Measurements from ENCODE around the gene CDH11.

CDH11 gene

GRCh38 chr16:65038100-65038499 lies 83.8 kb downstream of the CDH11 start:
- no peak for TF ChIP-seq TCF12 (IDR thresholded peaks at IDR 0.05; ENCODE audit: low read depth)
- no peak for TF ChIP-seq NFIC (IDR thresholded peaks at IDR 0.05)
- TF ChIP-seq, protein P1, sequence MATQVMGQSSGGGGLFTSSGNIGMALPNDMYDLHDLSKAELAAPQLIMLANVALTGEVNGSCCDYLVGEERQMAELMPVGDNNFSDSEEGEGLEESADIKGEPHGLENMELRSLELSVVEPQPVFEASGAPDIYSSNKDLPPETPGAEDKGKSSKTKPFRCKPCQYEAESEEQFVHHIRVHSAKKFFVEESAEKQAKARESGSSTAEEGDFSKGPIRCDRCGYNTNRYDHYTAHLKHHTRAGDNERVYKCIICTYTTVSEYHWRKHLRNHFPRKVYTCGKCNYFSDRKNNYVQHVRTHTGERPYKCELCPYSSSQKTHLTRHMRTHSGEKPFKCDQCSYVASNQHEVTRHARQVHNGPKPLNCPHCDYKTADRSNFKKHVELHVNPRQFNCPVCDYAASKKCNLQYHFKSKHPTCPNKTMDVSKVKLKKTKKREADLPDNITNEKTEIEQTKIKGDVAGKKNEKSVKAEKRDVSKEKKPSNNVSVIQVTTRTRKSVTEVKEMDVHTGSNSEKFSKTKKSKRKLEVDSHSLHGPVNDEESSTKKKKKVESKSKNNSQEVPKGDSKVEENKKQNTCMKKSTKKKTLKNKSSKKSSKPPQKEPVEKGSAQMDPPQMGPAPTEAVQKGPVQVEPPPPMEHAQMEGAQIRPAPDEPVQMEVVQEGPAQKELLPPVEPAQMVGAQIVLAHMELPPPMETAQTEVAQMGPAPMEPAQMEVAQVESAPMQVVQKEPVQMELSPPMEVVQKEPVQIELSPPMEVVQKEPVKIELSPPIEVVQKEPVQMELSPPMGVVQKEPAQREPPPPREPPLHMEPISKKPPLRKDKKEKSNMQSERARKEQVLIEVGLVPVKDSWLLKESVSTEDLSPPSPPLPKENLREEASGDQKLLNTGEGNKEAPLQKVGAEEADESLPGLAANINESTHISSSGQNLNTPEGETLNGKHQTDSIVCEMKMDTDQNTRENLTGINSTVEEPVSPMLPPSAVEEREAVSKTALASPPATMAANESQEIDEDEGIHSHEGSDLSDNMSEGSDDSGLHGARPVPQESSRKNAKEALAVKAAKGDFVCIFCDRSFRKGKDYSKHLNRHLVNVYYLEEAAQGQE (IDR thresholded peaks at IDR 0.05; ENCODE audit: low read depth): no peak

DNA sequence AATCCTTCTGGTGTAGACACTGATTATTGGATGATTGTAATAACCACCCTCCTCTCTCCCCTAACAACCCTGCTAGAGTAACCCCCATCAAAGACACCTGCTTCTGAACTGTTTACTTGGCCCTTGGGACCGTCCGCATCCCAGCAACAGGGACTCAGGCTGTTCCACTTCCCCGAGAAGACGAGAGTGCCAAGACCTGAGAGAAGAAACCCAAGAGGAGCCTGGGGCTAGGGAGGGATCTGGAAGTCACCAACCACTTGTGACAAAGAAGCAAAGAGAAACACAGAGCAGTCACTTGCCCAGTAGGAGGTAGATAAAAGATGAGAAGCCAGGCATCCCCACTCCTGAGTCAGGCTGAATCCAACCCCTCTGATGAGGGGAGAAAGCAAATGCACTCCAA lies 84.3 kb downstream of the CDH11 start:
- TF ChIP-seq CREB1 (IDR thresholded peaks at IDR 0.05; ENCODE audit: low read depth): no peak
- no peak for TF ChIP-seq NFIC (IDR thresholded peaks at IDR 0.05)
- no peak for TF ChIP-seq TCF12 (IDR thresholded peaks at IDR 0.05; ENCODE audit: low read depth)
- no peak for TF ChIP-seq YY1 (IDR thresholded peaks at IDR 0.05; ENCODE audit: low read depth)
- no peak for TF ChIP-seq RAD21 (IDR thresholded peaks at IDR 0.05; ENCODE audit: low read depth)
- no peak for TF ChIP-seq FOXM1 (IDR thresholded peaks at IDR 0.05; ENCODE audit: borderline replicate concordance, low read depth)
- no peak for TF ChIP-seq MAX (IDR thresholded peaks at IDR 0.05)
- no peak for TF ChIP-seq EP300 (IDR thresholded peaks at IDR 0.05; ENCODE audit: borderline replicate concordance)

DNA sequence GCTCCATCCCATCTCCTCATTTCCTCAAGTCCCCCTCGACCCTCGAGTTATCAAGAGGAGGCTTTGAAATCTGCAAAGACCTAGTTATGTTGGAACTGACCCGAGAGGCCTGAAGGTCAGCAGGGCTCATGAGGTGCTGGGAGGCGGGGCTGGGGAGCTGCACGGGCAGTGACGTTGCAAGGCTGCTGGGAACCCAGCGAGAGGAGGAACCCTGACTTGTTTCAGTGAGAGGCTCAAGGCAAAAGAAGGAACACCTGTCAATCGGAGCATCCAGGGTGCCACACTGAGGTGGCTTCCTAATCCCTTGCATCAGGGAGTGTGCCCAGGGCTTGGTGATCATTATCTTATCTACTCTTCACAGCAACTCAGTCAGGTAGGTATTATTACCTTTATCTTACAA lies 86.9 kb downstream of the CDH11 start:
- TF ChIP-seq TCF12 (IDR thresholded peaks at IDR 0.05; ENCODE audit: low read depth) (no peak), TAF1 (IDR thresholded peaks at IDR 0.05; ENCODE audit: low read depth) (no peak), CREB1 (IDR thresholded peaks at IDR 0.05; ENCODE audit: low read depth) (no peak), NFIC (IDR thresholded peaks at IDR 0.05) (no peak), YY1 (IDR thresholded peaks at IDR 0.05; ENCODE audit: low read depth) (no peak)

GRCh38 chr16:65032387-65032786 lies 89.5 kb downstream of the CDH11 start:
- no peak for TF ChIP-seq FOXM1 (IDR thresholded peaks at IDR 0.05; ENCODE audit: borderline replicate concordance, low read depth)

GRCh38 chr16:65024767-65025178 lies 97.1 kb downstream of the CDH11 start:
- no peak for TF ChIP-seq TCF12 (IDR thresholded peaks at IDR 0.05; ENCODE audit: low read depth)
- no peak for TF ChIP-seq MAX (IDR thresholded peaks at IDR 0.05)
- TF ChIP-seq TAF1 (IDR thresholded peaks at IDR 0.05; ENCODE audit: low read depth): no peak
- TF ChIP-seq CREB1 (IDR thresholded peaks at IDR 0.05; ENCODE audit: low read depth): no peak
- TF ChIP-seq RAD21 (IDR thresholded peaks at IDR 0.05; ENCODE audit: low read depth): no peak
- TF ChIP-seq USF1 (IDR thresholded peaks at IDR 0.05): no peak
- no peak for TF ChIP-seq FOXM1 (IDR thresholded peaks at IDR 0.05; ENCODE audit: borderline replicate concordance, low read depth)
- no peak for TF ChIP-seq EP300 (IDR thresholded peaks at IDR 0.05; ENCODE audit: borderline replicate concordance)
- TF ChIP-seq CEBPB (IDR thresholded peaks at IDR 0.05): no peak
- no peak for TF ChIP-seq EGR1 (IDR thresholded peaks at IDR 0.05)
- no peak for TF ChIP-seq NFIC (IDR thresholded peaks at IDR 0.05)
- no peak for TF ChIP-seq TEAD4 (IDR thresholded peaks at IDR 0.05)
- TF ChIP-seq YY1 (IDR thresholded peaks at IDR 0.05; ENCODE audit: low read depth): no peak
- TF ChIP-seq ZBTB7A (IDR thresholded peaks at IDR 0.05; ENCODE audit: low read depth): no peak
- TF ChIP-seq, protein P1 (IDR thresholded peaks at IDR 0.05; ENCODE audit: low read depth): no peak

- TF ChIP-seq USF1 (IDR thresholded peaks at IDR 0.05) (no peak), TAF1 (IDR thresholded peaks at IDR 0.05; ENCODE audit: low read depth) (no peak), RAD21 (IDR thresholded peaks at IDR 0.05; ENCODE audit: low read depth) (no peak), CEBPB (IDR thresholded peaks at IDR 0.05) (no peak), NFIC (IDR thresholded peaks at IDR 0.05) (no peak), ZBTB7A (IDR thresholded peaks at IDR 0.05; ENCODE audit: low read depth) (no peak), FOXM1 (IDR thresholded peaks at IDR 0.05; ENCODE audit: borderline replicate concordance, low read depth) (no peak), YY1 (IDR thresholded peaks at IDR 0.05; ENCODE audit: low read depth) (no peak), EGR1 (IDR thresholded peaks at IDR 0.05) (no peak), MAX (IDR thresholded peaks at IDR 0.05) (no peak), TEAD4 (IDR thresholded peaks at IDR 0.05) (no peak), TCF12 (IDR thresholded peaks at IDR 0.05; ENCODE audit: low read depth) (no peak), CREB1 (IDR thresholded peaks at IDR 0.05; ENCODE audit: low read depth) (no peak), EP300 (IDR thresholded peaks at IDR 0.05; ENCODE audit: borderline replicate concordance) (no peak)
- TF ChIP-seq, protein P1 (IDR thresholded peaks at IDR 0.05; ENCODE audit: low read depth): no peak
Observed at GRCh38 chr16:65023802-65024201, 98.1 kb downstream of the CDH11 start.

Measured in Ishikawa (cell line).